ENCODE measurements around the gene KRTAP19-8. TPM values are rescaled to one million over a fixed set of nuclear protein-coding genes. Genes with fewer than 3 reads are reported as not detected.

Gene KRTAP19-8
- total RNA-seq, 4 donors from 2014 or later, result not detected

DNA sequence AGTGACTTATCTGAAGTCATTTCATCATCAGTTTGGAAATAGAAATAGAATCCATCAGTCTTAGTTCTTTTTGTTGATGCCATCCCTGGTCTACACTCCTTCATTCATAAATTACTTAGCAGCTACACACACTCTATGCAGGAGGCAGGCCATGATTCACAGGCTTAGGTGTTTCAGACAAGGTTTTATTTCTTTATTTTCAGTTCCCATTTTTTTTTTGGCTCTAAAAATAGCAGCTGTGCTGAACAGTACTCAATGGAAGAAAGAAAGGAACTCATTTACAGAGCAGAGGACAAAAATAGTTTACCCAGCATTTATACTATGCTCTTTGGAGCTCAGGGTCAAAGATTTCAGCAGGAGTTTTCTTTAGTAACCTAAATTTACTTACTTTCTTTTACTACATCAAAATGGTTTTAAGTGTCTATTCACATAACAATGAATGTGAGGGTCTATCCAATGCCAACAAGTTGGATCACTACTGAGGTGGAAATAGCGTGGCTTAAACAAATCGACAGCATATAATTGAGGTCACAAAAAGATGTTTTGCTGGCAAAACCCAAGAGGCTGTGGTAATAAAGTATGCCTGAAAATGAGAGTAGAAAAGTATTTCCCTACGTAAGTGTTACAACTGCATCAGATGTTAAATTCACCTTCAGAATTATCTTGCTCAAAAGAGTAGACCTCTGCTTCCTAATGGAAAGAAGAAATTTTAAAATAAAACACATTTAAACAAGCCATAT, 7.7 kb downstream of the KRTAP19-8 start:
- Histone ChIP-seq H3K9me3 (no peaks in the 10 kb centered on the region), H3K4me3 (no peak overlapping the region), H3K36me3 (no peaks in the 10 kb centered on the region), H3K27me3 (no peaks in the 10 kb centered on the region), H3K27ac (no peak overlapping the region), H3K4me1 (no peaks in the 10 kb centered on the region)
- DNase-seq, result no peak
- TF ChIP-seq, protein P1, sequence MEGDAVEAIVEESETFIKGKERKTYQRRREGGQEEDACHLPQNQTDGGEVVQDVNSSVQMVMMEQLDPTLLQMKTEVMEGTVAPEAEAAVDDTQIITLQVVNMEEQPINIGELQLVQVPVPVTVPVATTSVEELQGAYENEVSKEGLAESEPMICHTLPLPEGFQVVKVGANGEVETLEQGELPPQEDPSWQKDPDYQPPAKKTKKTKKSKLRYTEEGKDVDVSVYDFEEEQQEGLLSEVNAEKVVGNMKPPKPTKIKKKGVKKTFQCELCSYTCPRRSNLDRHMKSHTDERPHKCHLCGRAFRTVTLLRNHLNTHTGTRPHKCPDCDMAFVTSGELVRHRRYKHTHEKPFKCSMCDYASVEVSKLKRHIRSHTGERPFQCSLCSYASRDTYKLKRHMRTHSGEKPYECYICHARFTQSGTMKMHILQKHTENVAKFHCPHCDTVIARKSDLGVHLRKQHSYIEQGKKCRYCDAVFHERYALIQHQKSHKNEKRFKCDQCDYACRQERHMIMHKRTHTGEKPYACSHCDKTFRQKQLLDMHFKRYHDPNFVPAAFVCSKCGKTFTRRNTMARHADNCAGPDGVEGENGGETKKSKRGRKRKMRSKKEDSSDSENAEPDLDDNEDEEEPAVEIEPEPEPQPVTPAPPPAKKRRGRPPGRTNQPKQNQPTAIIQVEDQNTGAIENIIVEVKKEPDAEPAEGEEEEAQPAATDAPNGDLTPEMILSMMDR (IDR thresholded peaks at IDR 0.05), result no peak
- no peak for TF ChIP-seq POLR2A (IDR thresholded peaks at IDR 0.05)

GRCh38 chr21:31023680-31024079, 14.6 kb downstream of the KRTAP19-8 start:
- no peaks in the 10 kb centered on the region for H3K36me3 ChIP-seq
- H3K4me1 ChIP-seq, result no peaks in the 10 kb centered on the region
- no peaks in the 10 kb centered on the region for H3K27me3 ChIP-seq
- no peak for TF ChIP-seq POLR2A (IDR thresholded peaks at IDR 0.05)
- TF ChIP-seq, protein P1 (IDR thresholded peaks at IDR 0.05), result no peak
- no peaks in the 10 kb centered on the region for H3K9me3 ChIP-seq
- no peak for DNase-seq
- no peak overlapping the region for H3K27ac ChIP-seq
- H3K4me3 ChIP-seq, result no peak overlapping the region

DNA sequence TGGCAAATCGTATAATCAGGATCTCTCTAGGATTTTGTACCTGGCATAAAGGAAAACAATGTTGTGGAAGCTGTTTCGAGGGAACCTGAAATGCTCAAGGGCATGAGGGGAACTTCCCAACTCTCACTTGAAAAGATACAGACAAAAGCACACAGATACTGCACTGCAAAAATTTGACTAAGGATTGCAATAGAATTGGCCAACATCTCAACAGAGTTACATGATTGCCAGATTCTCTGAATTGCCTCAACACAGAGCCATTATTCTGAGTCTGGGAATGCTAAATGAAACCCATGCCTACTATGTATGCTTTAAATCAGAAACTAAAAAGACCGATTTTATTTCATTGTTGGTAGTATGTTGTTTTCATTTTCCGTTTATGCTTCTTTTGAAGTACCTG, 16.0 kb downstream of the KRTAP19-8 start:
- Histone ChIP-seq H3K4me1 (no peaks in the 10 kb centered on the region), H3K27me3 (no peaks in the 10 kb centered on the region), H3K27ac (no peak overlapping the region), H3K9me3 (no peaks in the 10 kb centered on the region), H3K36me3 (no peaks in the 10 kb centered on the region), H3K4me3 (no peak overlapping the region)
- DNase-seq, result no peak
- TF ChIP-seq, protein P1 (IDR thresholded peaks at IDR 0.05), result no peak
- no peak for TF ChIP-seq POLR2A (IDR thresholded peaks at IDR 0.05)

DNA sequence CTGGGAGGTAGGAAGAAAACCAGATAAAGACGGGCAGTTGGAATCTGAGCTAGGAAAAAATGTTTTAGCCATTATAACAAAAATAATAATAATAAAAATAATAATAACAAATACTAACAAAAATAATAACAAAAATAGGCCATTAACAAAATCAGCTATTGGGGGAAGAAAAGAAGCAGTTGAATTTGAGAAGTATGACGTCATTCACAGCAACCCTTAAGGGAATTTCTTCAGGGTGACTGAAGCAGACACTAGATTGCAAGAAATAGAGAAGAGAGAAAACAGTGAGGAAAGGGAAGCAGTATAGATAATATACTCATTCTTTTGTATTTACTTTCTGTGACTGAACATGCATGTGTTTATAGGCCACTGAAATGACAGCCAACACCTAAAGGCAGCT, 20.0 kb downstream of the KRTAP19-8 start:
- TF ChIP-seq, protein P1 (IDR thresholded peaks at IDR 0.05), result no peak
- TF ChIP-seq POLR2A (IDR thresholded peaks at IDR 0.05), result no peak
- no peak for DNase-seq
- H3K27me3 ChIP-seq, result no peaks in the 10 kb centered on the region
- H3K9me3 ChIP-seq, result no peaks in the 10 kb centered on the region
- no peak overlapping the region for H3K4me3 ChIP-seq
- no peaks in the 10 kb centered on the region for H3K4me1 ChIP-seq
- H3K27ac ChIP-seq, result no peak overlapping the region
- no peaks in the 10 kb centered on the region for H3K36me3 ChIP-seq

DNA sequence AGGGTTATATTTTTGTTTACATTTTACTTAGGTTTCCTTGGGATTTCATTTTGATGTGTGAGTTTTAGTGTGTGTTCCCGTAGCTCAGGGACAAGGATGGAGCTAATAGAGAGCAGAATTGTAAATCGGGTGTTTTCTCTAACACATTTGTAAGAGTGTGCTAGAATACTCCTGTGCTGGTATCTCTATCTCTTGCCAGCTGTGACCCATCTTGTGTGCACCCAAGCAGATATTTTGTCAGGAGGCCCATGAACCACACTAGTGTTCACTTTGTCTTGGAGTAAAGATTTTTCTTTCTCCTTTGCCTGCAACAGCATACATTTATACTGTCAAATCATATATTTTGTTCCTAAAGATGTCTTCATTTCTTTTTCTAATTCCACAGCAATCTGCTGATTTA, 23.4 kb downstream of the KRTAP19-8 start:
- TF ChIP-seq, protein P1 (IDR thresholded peaks at IDR 0.05), result no peak
- no peak for TF ChIP-seq POLR2A (IDR thresholded peaks at IDR 0.05)

More for the DNA sequence above, 23.4 kb downstream of the KRTAP19-8 start:
- Histone ChIP-seq H3K9me3 (no peaks in the 10 kb centered on the region), H3K27ac (no peak overlapping the region), H3K4me3 (no peak overlapping the region), H3K4me1 (no peaks in the 10 kb centered on the region), H3K27me3 (no peaks in the 10 kb centered on the region), H3K36me3 (no peaks in the 10 kb centered on the region)
- no peak for DNase-seq

All from Peyer's patch (tissue), 4 donors.